ENCODE results near the gene SLC9A6.
"Not testable (repeated sequence)": the region's sequence is repeated elsewhere in the genome, so short reads cannot be mapped to it uniquely, and the experiment has no call there.

Gene SLC9A6

DNA sequence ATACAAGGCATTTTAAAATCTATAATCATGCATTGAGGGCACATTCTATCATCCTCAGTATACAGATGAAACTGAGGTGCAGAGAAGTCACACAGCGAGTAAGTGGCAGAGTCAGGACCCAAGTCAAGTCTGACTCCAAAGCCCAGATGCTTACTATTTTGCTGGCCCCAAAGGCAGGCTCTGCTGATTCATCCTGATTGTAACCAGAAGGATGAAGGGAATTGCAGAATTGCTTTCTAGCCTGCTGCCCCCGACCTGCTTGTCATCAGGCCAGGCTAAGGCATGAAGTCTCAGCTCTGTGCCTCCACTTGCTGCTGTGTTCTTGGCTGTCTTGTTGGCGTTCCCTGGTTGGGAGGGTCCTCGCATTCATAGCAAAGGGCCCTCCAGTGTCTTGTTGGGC is 62.7 kb downstream of the SLC9A6 start:
- H3K9me3 ChIP-seq (ENCODE audit: control insufficient read depth, low read length) = no peaks in the 10 kb centered on the region
- peaks cover 19% of the 10 kb centered on the region for H3K4me1 ChIP-seq (ENCODE audit: control insufficient read depth, insufficient read depth, low read length)
- peak; percentile 61 for DNase-seq (ENCODE audit: low read depth)
- H3K9ac ChIP-seq (ENCODE audit: low read length) = peak overlapping the region; percentile 9
- H3K4me3 ChIP-seq (ENCODE audit: low read length) = no peak overlapping the region
- peaks cover 10% of the 10 kb centered on the region for H3K36me3 ChIP-seq (ENCODE audit: control insufficient read depth, insufficient read depth, low read length, severe bottlenecking)
- peaks cover 29% of the 10 kb centered on the region for H3K27me3 ChIP-seq (replicated peaks; ENCODE audit: control insufficient read depth, insufficient read depth, low read length)

DNA sequence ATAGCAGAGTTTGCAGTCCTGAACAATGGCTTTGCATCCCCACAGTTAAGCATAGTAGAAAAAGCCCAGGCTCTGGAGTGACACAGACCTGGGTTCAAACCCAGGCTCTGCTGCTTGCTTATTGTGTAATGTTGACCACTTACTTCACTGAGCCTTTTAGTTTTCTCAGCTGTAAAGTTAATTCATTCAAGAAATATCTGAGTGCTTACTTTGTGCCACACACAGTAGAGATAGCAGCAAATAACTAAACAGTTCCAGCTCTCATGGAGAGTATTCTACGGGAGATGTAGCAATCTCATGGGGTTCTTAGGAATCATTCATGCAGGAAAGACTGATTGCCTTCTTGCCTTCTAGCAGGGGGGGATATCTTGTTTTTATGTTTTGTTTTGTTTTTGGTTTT is 63.2 kb downstream of the SLC9A6 start:
- peak; percentile 53 for DNase-seq (ENCODE audit: low read depth)
- Histone ChIP-seq H3K9ac (ENCODE audit: low read length) (no peak overlapping the region), H3K4me1 (ENCODE audit: control insufficient read depth, insufficient read depth, low read length) (peaks cover 19% of the 10 kb centered on the region), H3K9me3 (ENCODE audit: control insufficient read depth, low read length) (no peaks in the 10 kb centered on the region), H3K27me3 (replicated peaks; ENCODE audit: control insufficient read depth, insufficient read depth, low read length) (peaks cover 28% of the 10 kb centered on the region), H3K4me3 (ENCODE audit: low read length) (no peak overlapping the region), H3K36me3 (ENCODE audit: control insufficient read depth, insufficient read depth, low read length, severe bottlenecking) (peaks cover 10% of the 10 kb centered on the region)

DNA sequence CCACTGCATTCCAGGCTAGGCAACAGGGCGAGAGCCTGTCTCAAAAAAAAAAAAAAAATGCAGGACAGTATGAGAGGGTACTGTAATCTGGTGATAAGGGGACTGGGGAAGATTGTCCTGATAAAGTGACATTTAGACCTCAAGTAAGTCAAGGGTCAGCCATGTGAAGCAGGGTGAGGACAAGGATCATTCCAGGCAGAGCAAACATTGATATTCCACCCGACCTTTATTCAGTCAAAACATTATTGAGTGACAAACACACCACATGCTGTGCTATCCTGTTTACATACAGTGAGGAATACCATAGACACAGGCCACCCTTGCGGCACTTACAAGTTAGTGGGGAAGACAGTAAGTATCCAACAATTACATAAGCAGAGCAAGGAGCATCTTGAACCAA is 64.4 kb downstream of the SLC9A6 start:
- peaks cover 20% of the 10 kb centered on the region for H3K4me1 ChIP-seq (ENCODE audit: control insufficient read depth, insufficient read depth, low read length)
- no peak for DNase-seq (ENCODE audit: low read depth)
- H3K9me3 ChIP-seq (ENCODE audit: control insufficient read depth, low read length) = no peaks in the 10 kb centered on the region
- H3K9ac ChIP-seq (ENCODE audit: low read length) = no peak overlapping the region
- no peak overlapping the region for H3K4me3 ChIP-seq (ENCODE audit: low read length)
- peaks cover 24% of the 10 kb centered on the region for H3K27me3 ChIP-seq (replicated peaks; ENCODE audit: control insufficient read depth, insufficient read depth, low read length)
- peaks cover 2% of the 10 kb centered on the region for H3K36me3 ChIP-seq (ENCODE audit: control insufficient read depth, insufficient read depth, low read length, severe bottlenecking)

DNA sequence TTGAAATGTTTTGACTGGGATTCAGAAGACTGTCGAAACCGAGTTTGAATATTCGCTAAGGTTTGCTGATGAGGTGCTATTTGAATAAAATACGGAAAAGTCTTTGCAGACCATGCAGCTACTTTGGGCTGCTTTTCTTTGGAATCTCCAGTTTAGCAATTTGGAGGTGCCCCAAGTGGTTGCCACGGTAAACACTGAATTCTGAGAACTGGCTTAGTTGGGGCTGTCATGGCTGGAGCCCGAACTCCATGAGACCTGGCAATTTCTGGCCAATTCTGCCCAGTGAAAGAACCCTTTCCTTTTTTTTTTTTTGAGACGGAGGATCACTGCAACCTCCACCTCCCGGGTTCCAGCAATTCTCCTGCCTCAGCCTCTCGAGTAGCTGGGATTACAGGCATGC is 65.6 kb downstream of the SLC9A6 start:
- not testable (repeated sequence) for H3K9me3 ChIP-seq (ENCODE audit: control insufficient read depth, low read length); H3K36me3 ChIP-seq (ENCODE audit: control insufficient read depth, insufficient read depth, low read length, severe bottlenecking); H3K4me3 ChIP-seq (ENCODE audit: low read length); H3K9ac ChIP-seq (ENCODE audit: low read length); DNase-seq (ENCODE audit: low read depth)
- Histone ChIP-seq H3K27me3 (replicated peaks; ENCODE audit: control insufficient read depth, insufficient read depth, low read length) (peaks cover 14% of the 10 kb centered on the region), H3K4me1 (ENCODE audit: control insufficient read depth, insufficient read depth, low read length) (peaks cover 27% of the 10 kb centered on the region)

DNA sequence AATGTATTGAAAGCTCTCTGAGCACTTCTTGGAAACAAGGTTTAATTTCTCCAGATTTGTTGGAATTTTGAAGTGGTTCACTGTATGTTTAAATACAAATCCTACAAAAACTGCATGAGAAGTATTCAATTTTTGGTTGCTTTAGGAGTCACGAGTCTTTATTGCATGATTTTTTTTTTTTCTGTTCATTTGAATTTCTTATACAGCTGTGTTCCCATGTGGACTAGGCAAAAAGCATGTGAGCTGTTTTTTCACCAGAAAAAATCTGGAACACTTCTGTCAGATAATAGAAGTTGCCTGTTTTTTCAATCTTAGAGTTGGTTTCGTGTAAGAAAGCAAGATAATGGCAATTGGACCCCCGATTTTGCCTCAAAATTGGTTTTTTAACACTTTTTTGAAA is 66.4 kb downstream of the SLC9A6 start:
- Histone ChIP-seq H3K4me3 (ENCODE audit: low read length) (no peak overlapping the region), H3K4me1 (ENCODE audit: control insufficient read depth, insufficient read depth, low read length) (peaks cover 34% of the 10 kb centered on the region), H3K27me3 (replicated peaks; ENCODE audit: control insufficient read depth, insufficient read depth, low read length) (peaks cover 17% of the 10 kb centered on the region), H3K36me3 (ENCODE audit: control insufficient read depth, insufficient read depth, low read length, severe bottlenecking) (no peaks in the 10 kb centered on the region), H3K9ac (ENCODE audit: low read length) (no peak overlapping the region), H3K9me3 (ENCODE audit: control insufficient read depth, low read length) (no peaks in the 10 kb centered on the region)
- DNase-seq (ENCODE audit: low read depth) = no peak

DNA sequence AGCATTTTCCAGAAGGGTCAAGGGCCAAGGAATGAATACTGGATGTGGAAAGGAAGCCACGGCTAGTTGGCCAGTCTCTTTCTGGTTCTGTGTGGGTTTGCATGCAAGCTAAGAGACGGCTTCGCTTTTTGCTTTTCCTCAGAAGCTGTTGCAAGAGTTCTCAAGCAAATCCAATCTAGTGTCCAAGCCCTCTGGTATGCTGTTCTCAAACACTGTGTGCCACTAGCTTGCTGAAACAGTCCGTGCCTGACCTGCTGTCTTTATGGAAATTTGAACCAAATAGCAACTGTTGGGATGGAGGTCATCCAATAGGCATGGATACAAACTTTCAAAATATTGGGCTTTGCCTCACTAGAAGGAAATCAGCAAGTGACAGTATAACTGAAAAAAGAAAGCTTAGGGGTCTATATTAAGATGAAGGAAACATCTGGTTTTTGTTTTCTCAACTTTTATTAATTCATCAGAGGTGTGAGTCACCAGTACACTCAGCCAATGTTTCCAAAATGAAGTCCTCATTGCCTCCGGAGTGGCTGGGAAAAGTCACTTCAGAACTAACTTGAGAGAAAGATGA is 70.5 kb downstream of the SLC9A6 start:
- Histone ChIP-seq H3K4me1 (ENCODE audit: control insufficient read depth, insufficient read depth, low read length) (peaks cover 30% of the 10 kb centered on the region), H3K9ac (ENCODE audit: low read length) (peak overlapping the region; percentile 60), H3K27me3 (replicated peaks; ENCODE audit: control insufficient read depth, insufficient read depth, low read length) (peaks cover 25% of the 10 kb centered on the region), H3K36me3 (ENCODE audit: control insufficient read depth, insufficient read depth, low read length, severe bottlenecking) (no peaks in the 10 kb centered on the region), H3K4me3 (ENCODE audit: low read length) (peak overlapping the region; percentile 38), H3K9me3 (ENCODE audit: control insufficient read depth, low read length) (no peaks in the 10 kb centered on the region)
- DNase-seq (ENCODE audit: low read depth) = peak; percentile 90

DNA sequence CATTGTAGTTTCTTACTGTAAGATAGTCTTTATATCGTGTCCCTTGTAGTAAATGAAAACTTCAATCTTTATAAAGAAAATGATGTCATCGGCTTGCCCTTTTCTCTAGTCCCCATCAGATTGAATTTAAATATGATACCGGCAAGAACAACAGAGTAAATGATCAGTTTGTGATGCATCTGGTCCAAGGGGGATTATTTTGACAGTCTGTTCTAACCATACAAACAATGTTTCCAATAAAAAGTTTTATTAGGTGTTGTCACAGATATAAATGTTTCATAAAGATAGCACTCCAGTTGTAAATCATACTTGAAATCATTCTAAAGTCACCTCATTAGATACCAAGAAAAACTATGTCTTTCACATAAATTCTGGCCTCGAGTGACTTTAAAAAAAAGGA is 72.3 kb downstream of the SLC9A6 start:
- H3K4me1 ChIP-seq (ENCODE audit: control insufficient read depth, insufficient read depth, low read length) = peaks cover 33% of the 10 kb centered on the region
- no peak overlapping the region for H3K4me3 ChIP-seq (ENCODE audit: low read length)
- no peaks in the 10 kb centered on the region for H3K9me3 ChIP-seq (ENCODE audit: control insufficient read depth, low read length)
- DNase-seq (ENCODE audit: low read depth) = no peak
- no peaks in the 10 kb centered on the region for H3K36me3 ChIP-seq (ENCODE audit: control insufficient read depth, insufficient read depth, low read length, severe bottlenecking)
- H3K9ac ChIP-seq (ENCODE audit: low read length) = no peak overlapping the region
- H3K27me3 ChIP-seq (replicated peaks; ENCODE audit: control insufficient read depth, insufficient read depth, low read length) = peaks cover 30% of the 10 kb centered on the region

DNA sequence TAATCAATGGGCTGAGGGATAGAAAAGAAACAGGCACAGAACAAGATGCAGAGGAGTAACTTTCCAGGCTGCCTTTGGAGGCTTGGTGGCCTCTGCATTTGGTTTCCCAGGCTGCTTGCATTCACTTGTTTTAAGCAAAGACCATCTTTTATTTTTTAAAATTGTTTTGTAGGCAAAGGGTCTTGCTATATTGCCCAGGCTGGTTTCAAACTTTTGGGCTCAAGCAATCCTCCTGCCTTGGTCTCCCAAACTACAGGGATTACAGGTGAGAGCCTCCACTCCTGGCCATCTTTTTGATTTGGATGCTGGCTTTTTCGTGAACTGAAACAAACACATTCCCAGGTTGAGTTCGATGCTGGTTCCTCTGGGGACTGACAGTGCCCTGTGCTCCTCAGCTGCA is 74.1 kb downstream of the SLC9A6 start:
- peaks cover 49% of the 10 kb centered on the region for H3K4me1 ChIP-seq (ENCODE audit: control insufficient read depth, insufficient read depth, low read length)
- no peaks in the 10 kb centered on the region for H3K36me3 ChIP-seq (ENCODE audit: control insufficient read depth, insufficient read depth, low read length, severe bottlenecking)

DNA sequence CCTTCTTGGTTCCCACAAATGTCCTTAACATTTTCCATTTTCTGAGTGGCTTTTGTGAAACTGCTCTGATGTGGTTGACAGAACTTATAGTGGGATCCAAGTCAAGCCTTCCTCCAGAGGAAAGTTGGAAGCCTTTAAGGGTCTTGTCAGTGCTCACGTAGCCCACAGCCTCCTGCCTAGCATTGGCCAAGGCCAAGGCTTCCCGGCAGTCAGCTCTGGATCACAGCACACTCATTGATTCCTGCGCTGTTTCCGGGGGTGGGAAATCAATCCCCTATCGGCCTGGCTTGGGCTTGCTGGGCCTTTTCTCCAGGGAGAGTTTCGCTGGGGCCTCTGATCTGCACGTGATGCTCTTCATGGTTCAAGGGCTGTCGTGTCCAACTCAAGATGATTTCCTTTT is 76.1 kb downstream of the SLC9A6 start:
- Histone ChIP-seq H3K4me1 (ENCODE audit: control insufficient read depth, insufficient read depth, low read length) (peaks cover 48% of the 10 kb centered on the region), H3K36me3 (ENCODE audit: control insufficient read depth, insufficient read depth, low read length, severe bottlenecking) (no peaks in the 10 kb centered on the region), H3K9me3 (ENCODE audit: control insufficient read depth, low read length) (no peaks in the 10 kb centered on the region), H3K9ac (ENCODE audit: low read length) (no peak overlapping the region), H3K27me3 (replicated peaks; ENCODE audit: control insufficient read depth, insufficient read depth, low read length) (peaks cover 30% of the 10 kb centered on the region), H3K4me3 (ENCODE audit: low read length) (no peak overlapping the region)
- DNase-seq (ENCODE audit: low read depth) = no peak

More for the DNA sequence above, 74.1 kb downstream of the SLC9A6 start:
- no peak for DNase-seq (ENCODE audit: low read depth)
- no peaks in the 10 kb centered on the region for H3K9me3 ChIP-seq (ENCODE audit: control insufficient read depth, low read length)
- no peak overlapping the region for H3K9ac ChIP-seq (ENCODE audit: low read length)
- H3K27me3 ChIP-seq (replicated peaks; ENCODE audit: control insufficient read depth, insufficient read depth, low read length) = peaks cover 30% of the 10 kb centered on the region
- no peak overlapping the region for H3K4me3 ChIP-seq (ENCODE audit: low read length)

DNA sequence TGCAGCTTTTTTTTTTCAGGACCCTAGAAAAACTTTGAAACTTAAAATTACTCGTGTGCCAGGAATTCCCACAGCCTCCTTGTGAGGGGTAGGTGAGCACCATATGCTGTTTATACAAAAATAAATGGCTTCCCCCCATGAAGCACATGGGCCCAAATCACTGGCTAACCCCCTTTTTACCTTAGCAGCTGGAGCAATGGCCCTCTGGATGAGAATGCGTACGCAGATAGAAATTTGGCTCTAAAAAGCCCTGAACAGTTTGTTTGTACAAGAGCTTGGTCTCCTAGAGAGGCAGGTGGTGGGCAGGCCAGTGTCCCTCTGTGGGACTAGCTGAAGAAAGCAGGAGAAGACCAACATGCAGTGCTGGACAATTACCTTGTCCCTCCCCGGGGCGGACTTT is 76.5 kb downstream of the SLC9A6 start:
- no peak overlapping the region for H3K4me3 ChIP-seq (ENCODE audit: low read length)
- H3K4me1 ChIP-seq (ENCODE audit: control insufficient read depth, insufficient read depth, low read length) = peaks cover 44% of the 10 kb centered on the region
- H3K9ac ChIP-seq (ENCODE audit: low read length) = no peak overlapping the region
- H3K9me3 ChIP-seq (ENCODE audit: control insufficient read depth, low read length) = no peaks in the 10 kb centered on the region
- H3K27me3 ChIP-seq (replicated peaks; ENCODE audit: control insufficient read depth, insufficient read depth, low read length) = peaks cover 27% of the 10 kb centered on the region
- no peaks in the 10 kb centered on the region for H3K36me3 ChIP-seq (ENCODE audit: control insufficient read depth, insufficient read depth, low read length, severe bottlenecking)
- no peak for DNase-seq (ENCODE audit: low read depth)

DNA sequence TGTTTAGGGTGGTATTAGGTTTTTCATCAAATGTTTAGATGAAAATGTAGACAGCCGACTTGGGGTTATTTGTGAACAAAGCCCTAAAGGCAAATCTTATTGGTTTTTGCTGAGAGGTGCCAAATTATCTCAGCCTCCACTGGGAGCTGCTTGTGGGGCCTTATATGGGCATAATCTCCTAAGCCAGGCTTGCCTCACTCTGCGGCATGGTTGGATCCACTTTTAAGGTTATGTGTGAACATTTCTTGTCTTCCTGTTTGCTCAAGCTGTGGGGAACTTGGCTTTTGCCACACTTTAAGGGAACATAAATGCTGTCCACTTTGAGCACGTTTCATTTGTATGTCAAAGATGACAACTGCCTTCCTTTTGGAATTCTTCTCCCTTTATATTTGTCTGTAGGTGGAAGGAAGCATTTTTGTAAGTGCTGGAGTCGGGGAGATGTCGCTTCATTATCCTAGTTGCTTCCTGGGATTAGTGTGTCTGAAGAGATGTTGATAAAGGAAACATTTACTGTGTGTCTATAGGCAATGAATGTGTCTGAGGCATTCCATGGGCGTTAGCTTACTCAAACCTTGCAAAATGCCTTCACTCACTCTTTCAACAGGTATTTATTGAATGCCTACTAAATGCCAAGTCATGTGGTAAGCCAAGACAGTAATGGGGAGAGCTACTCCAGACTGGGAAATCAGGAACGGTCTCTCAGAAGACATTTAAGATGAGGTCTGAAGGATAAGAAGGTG is 78.3 kb downstream of the SLC9A6 start:
- H3K4me3 ChIP-seq (ENCODE audit: low read length) = no peak overlapping the region
- no peak for DNase-seq (ENCODE audit: low read depth)
- no peaks in the 10 kb centered on the region for H3K9me3 ChIP-seq (ENCODE audit: control insufficient read depth, low read length)
- H3K9ac ChIP-seq (ENCODE audit: low read length) = peak overlapping the region; percentile 35
- H3K27me3 ChIP-seq (replicated peaks; ENCODE audit: control insufficient read depth, insufficient read depth, low read length) = peaks cover 25% of the 10 kb centered on the region
- peaks cover 34% of the 10 kb centered on the region for H3K4me1 ChIP-seq (ENCODE audit: control insufficient read depth, insufficient read depth, low read length)
- H3K36me3 ChIP-seq (ENCODE audit: control insufficient read depth, insufficient read depth, low read length, severe bottlenecking) = no peaks in the 10 kb centered on the region

DNA sequence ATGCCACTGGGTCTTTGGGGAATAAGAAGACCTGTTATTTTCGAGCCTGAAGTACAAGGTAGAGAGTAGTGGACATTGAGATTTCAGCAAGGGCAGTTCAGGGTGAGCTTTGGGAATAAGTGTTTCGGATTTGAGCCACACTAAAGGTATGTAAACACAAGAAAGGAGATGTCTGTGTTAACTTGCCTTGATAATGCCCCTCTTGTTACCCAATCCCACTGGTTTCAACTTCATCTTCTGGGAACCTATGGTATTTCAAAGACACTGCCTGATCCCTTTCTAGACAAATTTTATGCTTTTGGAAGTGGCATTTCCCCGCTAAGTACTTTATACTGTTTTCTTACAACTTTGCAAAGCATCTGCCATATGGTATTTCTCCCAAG is 79.4 kb downstream of the SLC9A6 start:
- Histone ChIP-seq H3K27me3 (replicated peaks; ENCODE audit: control insufficient read depth, insufficient read depth, low read length) (peaks cover 21% of the 10 kb centered on the region), H3K4me3 (ENCODE audit: low read length) (no peak overlapping the region)

More for the DNA sequence above, 79.4 kb downstream of the SLC9A6 start:
- Histone ChIP-seq H3K9ac (ENCODE audit: low read length) (peak overlapping the region; percentile 36), H3K36me3 (ENCODE audit: control insufficient read depth, insufficient read depth, low read length, severe bottlenecking) (no peaks in the 10 kb centered on the region), H3K9me3 (ENCODE audit: control insufficient read depth, low read length) (no peaks in the 10 kb centered on the region), H3K4me1 (ENCODE audit: control insufficient read depth, insufficient read depth, low read length) (peaks cover 30% of the 10 kb centered on the region)
- no peak for DNase-seq (ENCODE audit: low read depth)

All from adipocyte (in vitro differentiated cells).